DMS53 treated with DMSO at 0.1 percent for 48 hours (cell line): ENCODE results near the gene CTSZ.
"Not testable (repeated sequence)": the region's sequence is repeated elsewhere in the genome, so short reads cannot be mapped to it uniquely, and the experiment has no call there.

Experiments
- DNase-seq: peaks from one replicate; lab custom pipeline; 2025; ENCODE audit not compliant: unreplicated experiment; lab: John Stamatoyannopoulos, UW

Gene CTSZ

DNA sequence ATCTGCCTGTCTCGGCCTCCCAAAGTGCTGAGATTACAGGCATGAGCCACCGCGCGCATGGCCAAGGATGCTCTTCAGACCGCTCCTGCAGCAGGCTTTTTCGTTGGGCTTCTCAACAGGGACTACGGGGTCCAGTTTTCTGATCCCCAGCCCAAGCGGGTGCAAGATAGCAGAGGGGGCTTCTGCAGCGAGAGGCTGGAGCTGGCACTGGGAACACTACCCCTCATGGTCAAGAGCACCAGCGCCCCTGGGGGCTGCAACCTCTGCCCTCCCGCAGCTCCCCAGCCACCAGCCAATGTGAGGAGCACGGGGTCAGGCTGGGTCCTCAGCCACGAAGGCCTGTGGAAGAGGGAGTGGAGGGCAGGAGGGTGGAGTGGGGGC, 6.0 kb downstream of the CTSZ start:
- DNase-seq: no peak

DNA sequence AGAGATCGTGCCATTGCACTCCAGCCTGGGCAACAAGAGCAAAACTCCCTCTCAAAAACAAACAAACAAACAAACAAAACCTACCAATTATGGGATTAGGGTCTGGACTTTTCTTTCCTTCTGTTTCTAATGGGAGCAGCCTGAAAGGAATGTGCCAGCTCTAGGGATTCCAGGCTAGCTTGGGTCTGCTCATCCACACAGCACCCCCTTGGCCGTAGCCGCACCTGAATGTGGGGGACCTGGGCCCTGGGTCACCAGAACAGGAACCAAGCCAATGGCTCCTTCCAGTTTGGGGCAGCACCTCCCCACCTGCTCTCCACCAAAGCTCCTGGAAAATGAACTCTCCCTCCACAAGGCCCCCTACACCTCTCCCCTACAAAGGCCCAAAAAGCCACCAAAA, 6.7 kb downstream of the CTSZ start:
- no peak for DNase-seq

DNA sequence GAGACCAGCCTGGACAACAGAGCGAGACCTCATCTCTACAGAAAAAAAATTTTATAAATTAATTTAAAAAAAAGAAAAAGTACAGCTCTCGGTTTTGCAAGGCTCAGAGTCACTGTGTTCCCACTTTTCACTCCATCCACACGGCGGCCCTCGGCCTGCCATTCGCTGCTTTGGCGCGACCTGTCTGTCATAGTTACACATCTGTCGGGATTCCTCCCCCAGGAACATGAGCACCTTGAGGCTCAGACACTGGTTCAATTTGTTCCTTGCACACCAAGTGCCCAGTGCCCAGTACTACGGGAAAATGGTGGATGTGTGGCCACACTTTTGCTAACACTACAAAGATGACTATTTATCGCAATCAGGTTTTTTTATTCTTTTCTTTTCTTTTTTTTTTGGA, 8.4 kb downstream of the CTSZ start:
- no peak for DNase-seq

DNA sequence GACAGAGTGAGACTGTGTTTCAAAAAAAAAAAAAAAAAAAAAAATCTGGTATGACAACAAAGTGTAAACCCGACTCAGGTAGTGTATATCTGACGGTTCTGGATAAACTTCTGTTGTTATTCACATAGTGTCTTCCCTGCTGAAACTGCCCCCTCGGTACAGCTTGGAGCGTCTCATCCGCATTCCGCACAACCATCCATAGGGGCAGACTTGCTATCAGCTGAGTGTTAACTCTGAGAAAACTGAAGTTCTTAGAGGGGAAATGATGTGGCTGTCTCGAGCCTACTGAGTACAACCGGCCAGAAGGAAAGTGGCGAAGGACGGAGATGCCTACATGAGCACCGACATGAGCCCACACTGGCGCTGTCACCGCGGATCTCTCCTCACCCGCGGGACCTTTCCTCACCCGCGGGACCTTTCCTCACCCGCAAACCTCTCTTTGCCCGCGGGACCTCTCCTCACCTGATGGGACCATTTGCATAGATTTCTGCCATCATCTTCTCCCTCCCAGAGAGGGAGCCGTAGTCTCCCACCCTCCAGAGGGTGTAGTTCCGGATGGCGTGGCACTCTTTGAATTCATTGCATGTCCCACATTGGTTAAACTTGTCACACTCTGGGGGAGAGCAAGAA, 9.8 kb downstream of the CTSZ start:
- no peak for DNase-seq

DNA sequence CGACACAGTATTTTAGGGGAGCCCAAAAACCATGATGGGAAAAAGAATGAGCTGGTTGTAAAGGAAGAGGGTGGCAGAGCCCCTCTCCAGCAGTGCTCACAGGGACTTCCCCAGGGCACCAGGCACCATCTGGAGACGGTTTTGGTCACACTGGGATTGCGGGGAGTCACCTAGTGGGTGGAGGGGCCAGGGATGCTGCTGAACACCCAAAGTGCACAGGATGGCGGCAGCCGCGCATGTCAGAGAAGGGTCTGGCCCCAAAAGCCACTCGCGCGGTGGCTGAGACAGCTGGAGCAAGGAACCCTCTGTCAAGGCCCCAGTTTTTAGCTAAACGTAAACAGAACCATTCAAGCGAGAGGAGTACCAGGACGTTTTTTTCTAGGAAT, 10.8 kb downstream of the CTSZ start:
- no peak for DNase-seq

DNA sequence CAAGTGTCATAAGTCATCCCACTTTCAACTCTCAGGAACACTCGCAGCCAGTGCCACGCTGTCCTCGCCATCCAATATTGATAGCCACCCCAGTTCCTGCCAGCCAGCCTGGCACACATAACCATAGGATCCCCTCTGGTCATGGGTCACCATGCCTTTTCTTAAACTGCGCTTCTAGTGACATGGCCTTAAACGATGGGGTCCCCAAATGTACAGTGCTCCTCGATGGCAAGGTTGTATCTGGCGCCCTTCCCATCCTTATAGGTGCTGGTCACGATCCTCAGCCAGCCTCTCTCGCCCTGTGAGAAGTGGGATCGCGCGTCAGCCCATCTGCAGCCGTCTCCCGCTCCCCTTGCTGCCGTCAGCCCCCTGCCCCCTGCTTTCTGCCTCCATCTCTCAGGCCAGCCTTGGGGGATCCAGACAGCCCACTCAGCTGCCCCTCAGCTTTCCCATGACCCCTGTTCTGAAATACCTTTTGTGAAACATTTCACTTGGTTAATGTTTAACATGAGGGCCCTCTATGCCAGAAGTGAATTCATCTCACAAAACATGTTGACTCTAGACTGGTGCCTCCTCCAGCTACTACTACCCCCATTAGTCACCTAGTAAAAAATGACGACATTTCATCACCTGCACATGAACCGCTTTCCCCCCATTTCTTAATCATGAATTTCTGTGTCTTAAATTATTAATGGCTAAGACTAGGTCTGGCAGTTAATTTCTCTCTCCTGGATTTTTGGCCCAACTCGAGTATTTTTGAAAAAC, 11.4 kb downstream of the CTSZ start:
- DNase-seq: peak; percentile 76

DNA sequence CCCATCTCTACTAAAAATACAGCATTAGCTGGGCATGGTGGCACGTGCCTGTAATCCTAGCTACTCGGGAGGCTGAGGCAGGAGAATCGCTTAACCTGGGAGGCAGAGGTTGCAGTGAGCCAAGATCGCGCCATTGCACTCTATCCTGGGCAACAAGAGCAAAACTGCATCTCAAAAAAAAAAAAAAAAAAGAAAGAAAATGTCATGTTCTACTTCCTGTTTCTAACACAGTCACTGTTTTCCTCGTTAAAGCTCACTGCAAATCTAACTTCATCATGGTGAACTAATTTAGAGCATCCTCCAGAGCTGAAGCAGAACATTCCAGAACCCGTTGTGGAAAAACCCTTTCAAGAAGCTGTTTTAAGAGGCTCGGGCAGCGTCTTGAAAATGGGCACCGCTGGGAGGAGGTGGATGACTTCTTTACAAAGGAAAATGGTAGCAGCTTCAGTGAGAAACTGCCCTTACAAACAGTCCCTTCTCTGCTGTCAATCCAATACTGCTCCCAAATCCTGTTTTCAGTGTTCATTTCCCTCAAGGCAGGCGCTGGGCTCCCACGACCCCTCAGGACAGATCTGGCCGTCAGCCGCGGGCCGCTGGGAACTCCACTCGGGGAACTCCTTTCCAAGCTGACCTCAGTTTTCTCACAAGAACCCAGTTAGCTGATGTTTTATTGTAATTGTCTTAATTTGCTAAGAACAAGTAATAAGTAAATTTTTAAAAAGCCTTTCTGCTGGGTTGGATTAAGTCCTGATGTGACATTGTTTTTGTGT, 12.5 kb downstream of the CTSZ start:
- no peak for DNase-seq

DNA sequence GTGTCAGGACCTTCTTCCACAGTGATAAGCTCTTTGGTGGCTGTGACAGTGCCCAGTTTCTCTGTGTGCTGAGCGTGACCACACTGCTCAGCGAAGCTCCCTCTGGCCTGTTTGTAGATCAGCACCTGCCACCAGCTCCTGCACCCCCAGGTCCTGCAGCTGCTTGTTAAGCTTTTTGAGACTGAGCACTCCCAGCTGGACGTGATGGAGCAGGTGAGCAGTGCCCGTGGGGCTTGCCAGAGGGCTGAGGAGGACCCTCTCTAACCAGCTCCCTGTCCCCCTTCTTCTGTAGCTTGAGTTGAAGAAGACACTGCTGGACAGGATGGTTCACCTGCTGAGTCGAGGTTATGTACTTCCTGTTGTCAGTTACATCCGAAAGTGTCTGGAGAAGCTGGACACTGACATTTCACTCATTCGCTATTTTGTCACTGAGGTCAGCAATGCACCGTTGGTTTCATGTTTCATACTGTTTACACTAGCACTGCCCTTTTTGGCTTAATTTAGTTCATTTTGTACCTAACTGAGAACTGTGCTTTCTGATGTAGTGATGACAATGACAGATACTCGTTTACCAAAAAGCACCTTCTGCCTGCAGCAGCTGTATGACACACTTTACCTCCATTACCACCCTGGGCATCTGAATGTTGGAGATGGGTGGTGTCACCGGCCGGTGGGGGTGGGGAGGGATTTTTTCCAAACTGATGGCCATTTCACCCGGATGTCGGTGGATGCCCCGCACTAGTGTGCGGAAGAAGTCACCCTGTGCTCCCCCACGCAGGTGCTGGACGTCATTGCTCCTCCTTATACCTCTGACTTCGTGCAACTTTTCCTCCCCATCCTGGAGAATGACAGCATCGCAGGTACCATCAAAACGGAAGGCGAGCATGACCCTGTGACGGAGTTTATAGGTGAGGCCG, 13.5 kb downstream of the CTSZ start:
- peak; percentile 50 for DNase-seq

DNA sequence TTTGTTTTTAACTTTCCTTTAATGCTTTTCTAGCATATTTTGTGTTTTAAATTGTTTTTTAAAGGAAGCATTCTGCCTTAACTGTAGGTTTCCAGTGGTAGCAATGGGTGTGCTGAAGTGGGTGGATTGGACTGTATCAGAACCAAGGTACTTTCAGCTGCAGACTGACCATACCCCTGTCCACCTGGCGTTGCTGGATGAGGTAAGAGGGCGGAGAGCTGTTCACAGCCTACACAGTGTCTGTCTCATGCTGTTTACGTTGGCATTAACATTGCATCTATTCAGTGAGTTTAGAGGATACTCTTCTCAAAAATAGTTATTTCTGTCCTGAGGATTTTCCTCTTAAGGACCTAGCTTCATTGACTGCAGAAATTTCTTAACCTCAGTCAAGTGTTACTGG, 14.1 kb downstream of the CTSZ start:
- no peak for DNase-seq

DNA sequence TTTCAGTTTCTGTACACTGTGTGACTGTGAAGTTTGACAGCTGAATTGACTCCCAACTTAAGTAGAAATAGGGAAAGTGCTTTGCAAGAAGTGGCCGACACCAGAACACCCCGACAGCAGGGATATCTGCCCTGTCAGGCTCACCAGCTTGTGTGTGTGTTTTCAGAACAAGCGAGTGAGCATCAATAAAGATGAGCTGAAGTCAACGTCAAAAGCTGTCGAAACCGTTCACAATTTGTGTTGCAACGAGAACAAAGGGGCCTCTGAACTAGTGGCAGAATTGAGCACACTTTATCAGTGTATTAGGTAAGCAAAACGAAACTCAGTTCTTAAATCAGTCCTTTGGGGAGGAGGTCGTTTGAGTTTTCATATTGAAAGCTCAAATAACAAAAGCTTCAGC, 15.3 kb downstream of the CTSZ start:
- no peak for DNase-seq

DNA sequence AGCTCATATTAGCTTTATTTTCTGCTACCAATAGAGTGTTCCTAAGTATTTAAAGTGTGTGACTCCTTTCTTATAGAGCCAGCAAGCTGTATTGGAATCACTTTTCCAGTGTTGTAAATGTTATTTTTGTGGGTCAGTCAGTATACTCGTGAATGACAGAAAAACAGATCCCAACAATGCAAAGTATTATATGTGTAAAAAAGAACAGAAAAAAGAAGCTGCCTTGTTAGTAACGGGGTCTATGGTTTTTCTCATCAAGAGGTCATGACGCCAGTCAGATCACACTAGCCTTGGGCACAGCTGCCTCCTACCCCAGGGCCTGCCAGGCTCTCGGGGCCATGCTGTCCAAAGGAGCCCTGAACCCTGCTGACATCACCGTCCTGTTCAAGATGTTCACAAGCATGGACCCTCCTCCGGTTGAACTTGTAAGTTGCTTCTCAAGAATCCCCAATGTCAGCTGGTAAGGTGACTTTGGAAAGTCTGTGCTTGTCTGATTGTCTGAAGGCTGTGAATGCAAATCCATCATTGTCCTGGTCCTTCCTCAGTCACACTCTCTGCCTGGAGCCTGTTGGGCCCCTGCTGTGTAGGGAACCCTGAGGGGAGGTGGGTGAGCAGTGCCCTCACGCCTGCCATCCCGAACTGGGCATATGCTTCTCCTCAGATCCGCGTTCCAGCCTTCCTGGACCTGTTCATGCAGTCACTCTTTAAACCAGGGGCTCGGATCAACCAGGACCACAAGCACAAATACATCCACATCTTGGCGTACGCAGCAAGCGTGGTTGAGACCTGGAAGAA, 16.2 kb downstream of the CTSZ start:
- no peak for DNase-seq

DNA sequence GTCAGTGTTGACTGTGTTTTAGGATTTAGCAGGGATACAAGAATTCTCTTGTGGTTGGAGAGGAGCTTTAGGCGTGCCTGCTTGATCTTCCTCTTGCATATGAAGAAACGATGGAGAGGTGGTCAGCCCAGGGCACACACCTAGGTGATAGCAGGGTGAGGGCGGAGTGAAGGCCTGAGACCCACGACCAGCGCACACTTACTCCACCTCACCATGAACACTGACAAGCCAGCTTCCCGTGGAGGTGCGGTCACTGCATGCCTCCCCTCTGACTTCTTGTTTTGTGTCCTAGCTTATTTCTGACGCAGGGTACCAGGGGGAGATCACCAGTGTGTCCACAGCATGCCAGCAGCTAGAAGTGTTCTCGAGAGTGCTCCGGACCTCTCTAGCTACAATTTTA, 17.9 kb downstream of the CTSZ start:
- no peak for DNase-seq

DNA sequence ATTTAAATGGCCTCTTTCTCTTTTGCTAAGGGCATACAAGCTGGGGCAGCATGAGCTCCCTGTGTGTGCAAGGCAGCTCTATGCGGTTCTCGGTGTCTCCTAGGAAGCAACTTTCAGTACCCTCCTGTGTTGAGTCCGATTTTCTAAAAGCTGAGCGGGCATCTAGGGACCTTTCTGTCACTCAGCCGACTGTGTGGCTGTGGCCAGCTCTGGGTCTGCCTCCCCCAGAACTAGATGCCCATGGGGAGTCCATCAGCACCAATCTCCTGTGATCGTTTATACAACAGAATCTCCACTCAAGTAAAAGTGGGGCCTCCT, 18.5 kb downstream of the CTSZ start:
- DNase-seq: no peak

DNA sequence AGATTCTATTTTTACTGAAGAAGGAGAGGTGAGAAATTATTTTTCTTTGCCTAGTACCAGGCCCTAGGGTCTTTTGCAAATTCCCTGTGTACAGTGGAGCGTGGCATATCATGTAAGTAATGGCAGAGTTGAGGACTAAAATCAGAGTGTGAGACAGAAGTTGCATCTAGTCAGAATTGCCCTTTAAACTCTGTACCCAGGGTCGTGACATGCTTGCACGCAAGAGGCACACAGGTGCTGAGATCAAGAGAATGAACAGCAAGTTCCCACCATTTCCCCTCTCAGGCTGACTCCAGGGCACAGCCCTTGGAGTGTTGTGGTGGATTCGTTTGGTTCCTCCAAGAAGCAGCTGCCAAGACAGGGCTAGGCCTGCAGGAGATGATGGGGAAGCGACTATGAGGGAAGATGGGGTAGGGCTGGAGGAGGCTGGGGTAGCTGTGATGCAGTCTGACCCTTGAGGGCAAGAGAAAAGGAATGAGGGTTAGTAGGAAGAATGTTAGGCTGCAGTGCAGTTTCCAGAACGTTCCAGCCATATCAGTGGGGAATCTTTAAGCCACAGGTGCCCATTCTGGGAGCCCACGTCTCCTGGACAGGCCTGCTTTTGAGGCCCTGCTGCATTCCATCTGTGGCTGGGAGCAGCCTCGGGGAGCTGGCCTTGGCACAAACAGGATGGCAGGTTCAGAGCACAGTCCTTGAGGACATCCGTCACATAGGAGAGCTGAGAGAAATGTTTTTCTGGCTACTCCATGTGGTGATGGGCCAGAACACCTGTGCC, 19.1 kb downstream of the CTSZ start:
- DNase-seq: no peak

DNA sequence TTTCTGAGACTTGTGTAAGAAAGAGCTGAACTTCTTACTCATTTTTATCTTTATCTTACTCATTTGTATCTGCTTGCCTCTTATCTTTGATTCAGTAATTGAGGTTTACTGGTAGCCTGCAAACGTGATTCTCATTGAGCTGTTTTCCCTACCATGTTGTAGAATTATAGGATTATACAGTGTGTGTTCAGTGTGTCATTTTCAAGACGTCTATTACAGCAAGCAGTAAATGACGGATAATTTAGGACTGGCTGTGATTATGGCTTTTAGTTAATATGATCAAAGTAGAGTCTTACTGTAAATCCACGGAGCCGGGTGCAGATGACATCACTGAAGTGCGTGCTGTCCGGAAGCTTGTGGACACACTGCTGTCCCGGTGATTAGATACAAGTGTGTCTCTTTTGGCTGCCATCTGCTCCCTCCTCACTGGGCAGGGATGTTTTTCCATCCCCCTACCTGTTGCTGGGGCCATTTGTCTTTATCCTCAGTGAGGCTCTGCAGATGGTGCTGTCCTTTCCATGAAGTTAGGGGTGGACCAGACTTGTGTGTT, 20.0 kb downstream of the CTSZ start:
- DNase-seq: no peak

DNA sequence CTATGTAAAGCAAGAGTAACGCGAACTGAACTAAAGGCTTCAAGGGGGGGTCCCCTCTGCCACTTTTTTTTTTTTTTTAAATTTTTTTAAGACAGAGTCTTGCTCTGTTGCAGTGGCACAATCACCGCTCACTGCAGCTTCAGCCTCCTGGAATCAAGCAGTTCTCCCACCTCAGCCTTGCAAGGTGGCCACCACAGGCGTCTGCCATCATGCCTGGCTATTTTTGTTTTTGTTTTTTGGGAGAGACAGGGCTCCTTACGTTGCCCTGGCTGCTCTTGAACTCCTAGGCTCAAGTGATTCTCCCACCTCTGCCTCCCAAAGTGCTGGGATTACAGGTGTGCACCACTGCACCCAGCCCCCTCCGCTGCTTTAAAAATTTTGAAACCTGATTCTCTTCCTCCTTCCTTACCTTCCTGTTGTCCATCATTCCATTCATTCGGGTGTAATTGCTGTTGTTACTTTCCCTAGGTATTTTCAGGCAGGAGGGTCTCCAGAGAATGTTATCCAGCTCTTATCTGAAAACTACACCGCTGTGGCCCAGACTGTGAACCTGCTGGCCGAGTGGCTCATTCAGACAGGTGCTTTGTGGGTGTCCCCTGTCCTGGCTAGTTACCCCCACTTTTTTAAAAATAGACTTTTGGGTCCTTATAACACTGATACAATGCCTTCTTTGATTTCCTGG, 20.6 kb downstream of the CTSZ start:
- DNase-seq: no peak

DNA sequence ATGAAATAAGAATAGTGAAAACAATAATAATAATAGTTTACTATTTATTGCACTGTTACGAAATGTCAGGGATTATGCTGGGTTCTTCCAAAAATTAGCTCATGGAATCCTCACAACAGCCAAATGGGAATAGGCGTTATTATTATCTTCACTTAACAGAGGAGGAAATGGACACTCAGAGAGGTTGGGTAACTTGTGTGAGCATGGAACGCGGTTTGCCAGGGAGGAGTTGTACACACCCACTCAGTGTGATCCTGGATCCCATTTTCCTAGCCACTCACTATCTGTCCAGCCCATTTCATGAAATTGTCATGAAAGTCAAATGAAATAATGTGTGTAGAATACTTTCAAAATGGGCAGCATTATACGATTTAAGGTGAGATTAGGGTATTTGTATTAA, 21.4 kb downstream of the CTSZ start:
- DNase-seq: no peak

DNA sequence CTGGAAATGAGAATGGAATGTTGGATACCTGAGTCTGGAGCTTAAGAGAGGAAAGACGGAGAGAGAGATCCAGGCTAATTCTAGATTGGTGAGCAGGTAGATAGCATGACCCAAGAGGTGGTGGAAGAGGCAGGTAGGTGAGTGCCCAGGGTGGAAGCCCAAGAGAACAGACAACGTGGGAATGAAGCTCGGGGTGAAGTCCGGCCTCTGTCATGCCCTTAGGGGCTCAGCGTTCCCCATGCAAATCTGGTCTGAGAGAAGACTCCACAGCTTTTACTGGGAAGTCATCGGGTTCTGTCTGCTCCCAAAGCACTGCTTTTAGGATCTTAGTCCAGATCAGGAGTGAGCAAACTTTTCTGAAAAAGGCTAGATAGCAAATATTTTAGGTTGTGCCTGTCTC, 22.4 kb downstream of the CTSZ start:
- no peak for DNase-seq

DNA sequence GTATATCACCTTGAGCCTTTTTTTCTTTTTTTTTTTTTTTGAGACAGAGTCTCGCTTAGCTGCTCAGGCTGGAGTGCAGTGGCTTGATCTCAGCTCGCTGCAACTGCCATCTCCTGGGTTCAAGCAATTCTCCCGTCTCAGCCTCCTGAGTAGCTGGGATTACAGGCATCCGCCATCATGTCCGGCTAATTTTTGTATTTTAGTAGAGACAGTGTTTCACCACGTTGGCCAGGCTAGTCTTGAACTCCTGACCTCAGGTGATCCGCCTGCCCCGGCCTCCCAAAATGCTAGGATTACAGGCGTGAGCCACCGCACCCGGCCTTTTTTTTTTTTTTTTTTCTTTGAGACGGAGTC, 24.0 kb downstream of the CTSZ start:
- DNase-seq: not testable (repeated sequence)
